ENCODE data around the gene APP.

GRCh38 chr21:26067836-26068594 is 102.6 kb downstream of the APP start:
- TF ChIP-seq CTCF (conservative IDR thresholded peaks at IDR 0.05) (no peak), EZH2 (IDR thresholded peaks at IDR 0.05; ENCODE audit: low read depth) (no peak)

Measured in PC-9 (cell line).